ENCODE measurements around the gene PRKX. TPM values are rescaled to one million over a fixed set of nuclear protein-coding genes. Genes with fewer than 3 reads are reported as not detected.
"Not testable (repeated sequence)": the region's sequence is repeated elsewhere in the genome, so short reads cannot be mapped to it uniquely, and the experiment has no call there.

Gene PRKX
- total RNA-seq, 1 experiment from 2014 or later: 6.2 TPM

DNA sequence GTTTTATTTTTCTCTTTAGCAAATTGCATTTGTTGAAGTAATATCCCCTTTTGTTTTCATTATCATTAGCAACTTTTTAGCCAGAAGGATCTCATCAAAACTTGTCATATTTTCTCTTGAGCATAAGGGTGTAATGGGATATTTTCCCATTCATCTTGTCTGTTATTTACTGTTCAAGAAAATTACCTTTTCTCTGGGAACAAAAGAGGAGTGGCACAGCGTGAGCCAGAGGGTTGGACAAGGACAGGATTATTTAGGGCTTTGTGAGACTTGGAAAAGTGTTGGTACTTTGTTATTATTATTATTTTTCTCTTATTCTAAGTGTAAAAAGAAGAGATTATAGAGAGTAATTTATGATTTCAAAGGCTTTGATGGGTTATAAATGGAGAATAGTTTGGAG lies 135.9 kb downstream of the PRKX start:
- DNase-seq (ENCODE audit: low read depth): no peak

DNA sequence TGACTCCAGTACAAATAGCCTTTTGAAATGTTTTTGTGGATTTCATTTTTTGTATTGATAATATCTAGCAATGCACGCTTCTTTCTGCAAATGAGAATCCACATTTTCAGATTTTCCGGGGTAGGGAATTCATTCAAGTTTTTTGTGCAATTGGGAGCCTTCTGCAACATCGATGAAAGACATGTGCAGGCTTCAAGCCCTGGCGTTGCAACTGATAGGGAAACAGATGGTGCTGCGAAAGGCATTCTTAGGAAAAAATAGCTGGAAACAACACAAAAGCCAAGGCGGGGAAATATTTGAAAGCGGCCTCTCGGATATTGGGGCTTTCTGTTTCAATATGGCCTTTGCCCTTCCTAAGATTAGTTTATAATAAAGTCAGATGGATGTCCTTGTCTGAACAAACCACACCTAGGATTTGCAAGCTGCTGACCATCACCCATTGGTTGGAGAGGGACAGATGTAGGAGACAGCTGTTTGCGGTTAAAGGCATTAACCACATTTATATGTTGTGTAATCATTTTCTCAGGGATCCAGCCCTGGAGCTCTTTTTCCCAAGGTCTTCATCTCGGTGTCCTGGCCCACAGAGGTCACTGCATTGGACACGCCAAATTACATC lies 136.5 kb downstream of the PRKX start:
- DNase-seq (ENCODE audit: low read depth): peak; percentile 14

DNA sequence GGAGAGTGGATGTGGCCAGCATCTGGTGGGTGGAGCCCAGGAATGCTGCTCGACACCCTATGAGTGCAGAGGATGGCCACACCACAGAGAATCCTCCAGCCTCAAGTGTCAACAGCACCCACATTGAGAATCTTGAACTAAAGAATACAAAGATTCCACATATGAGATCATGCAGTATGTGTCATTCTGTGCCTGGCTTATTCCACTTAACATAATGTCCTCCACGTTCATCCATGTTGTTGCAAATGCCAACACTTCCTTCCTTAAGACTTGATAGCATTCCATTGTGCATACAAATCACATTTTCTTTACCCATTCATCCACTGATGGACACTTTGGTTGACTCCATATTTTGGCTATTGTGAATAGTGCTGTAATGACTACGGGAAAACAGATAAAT lies 145.8 kb downstream of the PRKX start:
- peak; percentile 5 for DNase-seq (ENCODE audit: low read depth)

DNA sequence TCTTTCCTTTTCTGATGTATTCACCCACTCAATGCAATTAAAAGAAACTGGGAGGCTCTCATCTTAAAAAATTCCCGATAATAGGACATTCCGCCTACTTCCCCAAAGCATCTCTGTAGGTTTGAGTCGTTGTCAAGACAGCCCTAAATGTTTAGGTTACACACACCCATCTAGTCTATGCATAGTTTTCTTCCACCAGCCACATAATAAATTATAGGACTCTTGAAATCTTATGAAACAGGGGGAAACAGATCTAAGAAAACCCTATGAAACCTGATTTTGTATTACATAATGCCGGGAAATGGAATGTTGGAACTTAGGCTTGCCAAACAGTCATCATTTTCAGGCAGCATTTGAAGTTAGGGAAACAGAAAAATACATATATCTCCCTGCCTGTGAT lies 150.0 kb downstream of the PRKX start:
- DNase-seq (ENCODE audit: low read depth): no peak

DNA sequence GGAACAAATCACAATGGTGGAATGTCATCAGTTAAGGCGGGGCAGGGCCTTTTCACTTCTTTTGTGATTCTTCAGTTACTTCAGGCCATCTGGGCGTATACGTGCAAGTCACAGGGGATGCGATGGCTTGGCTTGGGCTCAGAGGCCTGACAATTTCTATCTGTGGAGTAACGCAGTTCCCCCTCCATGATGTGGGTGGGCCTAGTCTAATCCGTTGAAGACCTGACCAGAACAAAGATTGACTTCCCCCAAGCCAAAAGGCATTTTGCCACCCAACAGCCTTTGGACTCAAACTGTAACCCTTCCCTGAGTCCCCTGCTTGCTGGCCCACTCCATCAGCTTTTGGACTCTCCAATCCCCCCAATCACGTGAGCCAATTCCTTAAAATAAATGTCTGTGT lies 153.4 kb downstream of the PRKX start:
- DNase-seq (ENCODE audit: low read depth): not testable (repeated sequence)

All from M059J (cell line).